ENCODE results near the gene PRICKLE1. TPM values are rescaled to one million over a fixed set of nuclear protein-coding genes. Genes with fewer than 3 reads are reported as not detected.
A peak's percentile ranks its signal among the peaks of the same experiment; 100 is the strongest.

The PRICKLE1 gene
- not detected in 2 replicates for total RNA-seq (2016; rRNA removed; fragmentation: Illumina TruSeq; extraction: Trizol)
- not detected in 2 replicates for total RNA-seq (2016; cell fraction: cytosol; rRNA removed; fragmentation: Illumina TruSeq; extraction: Trizol; ENCODE audit: low read depth)
- total RNA-seq (2016; cell fraction: insoluble cytoplasmic fraction; rRNA removed; fragmentation: Illumina TruSeq; extraction: Trizol) = not detected in 2 replicates
- total RNA-seq (2016; cell fraction: membrane; rRNA removed; fragmentation: Illumina TruSeq; extraction: Trizol) = not detected in 2 replicates
- not detected in 2 replicates for total RNA-seq (2016; cell fraction: nucleus; rRNA removed; fragmentation: Illumina TruSeq; extraction: Trizol)
- polyA plus RNA-seq (2011; rRNA removed) = not detected in 2 replicates
- not detected in 2 replicates for polyA plus RNA-seq (2011; cell fraction: cytosol; rRNA removed)
- polyA plus RNA-seq (2011; cell fraction: nucleus; rRNA removed) = not detected in 2 replicates
- not detected in 2 replicates for polyA plus RNA-seq (2012)
- polyA plus RNA-seq (2016; cell fraction: cytosol; fragmentation: Illumina TruSeq; extraction: Trizol; ENCODE audit: low read depth) = not detected in 2 replicates
- not detected in 2 replicates for polyA plus RNA-seq (2016; cell fraction: insoluble cytoplasmic fraction; fragmentation: Illumina TruSeq; extraction: Trizol; ENCODE audit: low read depth)
- polyA plus RNA-seq (2016; cell fraction: membrane; fragmentation: Illumina TruSeq; extraction: Trizol; ENCODE audit: low read depth) = not detected in 2 replicates
- polyA plus RNA-seq (2016; cell fraction: nucleus; fragmentation: Illumina TruSeq; extraction: Trizol; ENCODE audit: insufficient read depth, low read depth) = not detected in 2 replicates
- not detected in 2 replicates for polyA minus RNA-seq (2011; rRNA and poly(A)+ RNA removed; ENCODE audit: low replicate concordance)
- polyA minus RNA-seq (2011; cell fraction: cytosol; rRNA and poly(A)+ RNA removed) = not detected in 2 replicates
- polyA minus RNA-seq (2011; cell fraction: nucleus; rRNA and poly(A)+ RNA removed) = not detected in 2 replicates
- Bru-seq, nascent RNA = percentile 7 among the genes with signal in this experiment
- percentile 5 among the genes with signal in this experiment for BruChase-seq, experiment 1, labeled RNA remaining after a 6-hour chase
- BruChase-seq, experiment 2, labeled RNA remaining after a 2-hour chase = percentile 9 among the genes with signal in this experiment
- long read RNA-seq, experiment 1 = 0 reads
- long read RNA-seq, experiment 2 = 0 reads

GRCh38 chr12:42589465-42590329, at the start of gene PRICKLE1:
PRICKLE1 (minus strand) TSS chr12:42589746; CDS start chr12:42472516, 117,230 bp downstream.
- ChIA-PET POLR2A (no interaction called here), CTCF (ENCODE audit: low intra/inter-chr PET ratio, low total read pairs) (no interaction called here)
- H4K20me1 ChIP-seq (ENCODE audit: insufficient read depth, low read length) = no peaks in the 10 kb centered on the region
- H3K4me1 ChIP-seq (ENCODE audit: insufficient read depth, low read length) = peaks cover 28% of the 10 kb centered on the region
- 19% methylated on average over 20 of the region's 107 CpGs for WGBS (ENCODE audit: low lambda C conversion rate)
- DNase-seq (ENCODE audit: low spot score) (no peak), ATAC-seq (peak; percentile 89), FAIRE-seq (no peak)
- in situ Hi-C loops (cut with HindIII; ENCODE audit: extremely low pct_ligation_motif_present, low pct_unique_long_range_greater_than_20kb) (no loop called here), intact Hi-C loops (cut with micrococcal nuclease; ENCODE audit: unreplicated experiment) (no loop called here)
- no TSS peak for BruUV-seq (replicated peaks)
- no peak within 1 kb of the TSS for H2AFZ ChIP-seq (ENCODE audit: low read length)
- H3K36me3 ChIP-seq (replicated peaks in 1 of 2; ENCODE audit: control insufficient read depth in 1 of 2, insufficient read depth in 2 of 2, low read length in 2 of 2) = no peaks in the 10 kb centered on the region
- H3K27me3 ChIP-seq (ENCODE audit: control insufficient read depth in 1 of 2, insufficient read depth in 2 of 2, low read length in 2 of 2) = peaks cover 5 to 56% of the 10 kb centered on the region in 2 experiments; a peak in 4 of 5 replicates
- peak within 1 kb of the TSS; percentile 67 for H3K4me2 ChIP-seq (ENCODE audit: low read depth, low read length)
- peak within 1 kb of the TSS; percentile 31 to 66 (median 34); a peak in 4 of 6 replicates for H3K4me3 ChIP-seq (replicated peaks in 1 of 3; ENCODE audit: insufficient read depth in 1 of 3, low read depth in 2 of 3, low read length in 3 of 3)
- no peaks in the 10 kb centered on the region for H3K79me2 ChIP-seq (ENCODE audit: insufficient read depth, low read length)
- no peak within 1 kb of the TSS for H3K9ac ChIP-seq (ENCODE audit: insufficient read depth, low read depth, low read length)
- no peaks in the 10 kb centered on the region for H3K9me3 ChIP-seq (ENCODE audit: low read length)
- H3K27ac ChIP-seq (ENCODE audit: extremely low read length, insufficient read depth, low read length) = no peak within 1 kb of the TSS
- TF ChIP-seq PRDM15 (CRISPR knock-in tag; IDR thresholded peaks at IDR 0.05) (peak; percentile 95), ZSCAN29 (CRISPR knock-in tag; conservative IDR thresholded peaks at IDR 0.05) (peak; percentile 32; the same call in 1 of the 2 replicates), GABPB1 (CRISPR knock-in tag; IDR thresholded peaks at IDR 0.05) (peak; percentile 20; the same call in 1 of the 2 replicates), NBN (conservative IDR thresholded peaks at IDR 0.05) (no peak), ZNF777 (CRISPR knock-in tag; IDR thresholded peaks at IDR 0.05) (peak; percentile 78; the same call in 1 of the 2 replicates), HNRNPLL (IDR thresholded peaks at IDR 0.05; ENCODE audit: low read depth, low read length, poor library complexity, severe bottlenecking) (peak; percentile 47), MYPOP (CRISPR knock-in tag; IDR thresholded peaks at IDR 0.05) (peak; percentile 62; the same call in 1 of the 2 replicates), ZNF580 (CRISPR knock-in tag; IDR thresholded peaks at IDR 0.05; ENCODE audit: borderline replicate concordance, low read depth) (no peak), CCAR2 (optimal IDR thresholded peaks at IDR 0.05; ENCODE audit: low read depth, low read length) (no peak), CEBPG (CRISPR knock-in tag; IDR thresholded peaks at IDR 0.05) (no peak)
